GM12865 (cell line): ENCODE measurements around the gene DLX4.

Source experiments
- DNase-seq: peaks from one replicate; pipeline ENCODE4 v3.0.0; 2010; ENCODE audit warnings: low read depth
- H3K4me3 ChIP-seq: 2 replicates; pipeline ENCODE4 v1.5.1; 2011; ENCODE audit warnings: mild to moderate bottlenecking, low read depth, low read length, control low read depth
- TF ChIP-seq, protein P1 (sequence below): IDR thresholded peaks from 2 replicates; pipeline ENCODE4 v1.5.1; 2011; ENCODE audit warnings: low read length, control low read depth, low read depth, inconsistent platforms; ENCODE audit not compliant: insufficient read depth; ENCODE audit errors: missing control alignments

Gene DLX4, protein sequence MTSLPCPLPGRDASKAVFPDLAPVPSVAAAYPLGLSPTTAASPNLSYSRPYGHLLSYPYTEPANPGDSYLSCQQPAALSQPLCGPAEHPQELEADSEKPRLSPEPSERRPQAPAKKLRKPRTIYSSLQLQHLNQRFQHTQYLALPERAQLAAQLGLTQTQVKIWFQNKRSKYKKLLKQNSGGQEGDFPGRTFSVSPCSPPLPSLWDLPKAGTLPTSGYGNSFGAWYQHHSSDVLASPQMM

DNA sequence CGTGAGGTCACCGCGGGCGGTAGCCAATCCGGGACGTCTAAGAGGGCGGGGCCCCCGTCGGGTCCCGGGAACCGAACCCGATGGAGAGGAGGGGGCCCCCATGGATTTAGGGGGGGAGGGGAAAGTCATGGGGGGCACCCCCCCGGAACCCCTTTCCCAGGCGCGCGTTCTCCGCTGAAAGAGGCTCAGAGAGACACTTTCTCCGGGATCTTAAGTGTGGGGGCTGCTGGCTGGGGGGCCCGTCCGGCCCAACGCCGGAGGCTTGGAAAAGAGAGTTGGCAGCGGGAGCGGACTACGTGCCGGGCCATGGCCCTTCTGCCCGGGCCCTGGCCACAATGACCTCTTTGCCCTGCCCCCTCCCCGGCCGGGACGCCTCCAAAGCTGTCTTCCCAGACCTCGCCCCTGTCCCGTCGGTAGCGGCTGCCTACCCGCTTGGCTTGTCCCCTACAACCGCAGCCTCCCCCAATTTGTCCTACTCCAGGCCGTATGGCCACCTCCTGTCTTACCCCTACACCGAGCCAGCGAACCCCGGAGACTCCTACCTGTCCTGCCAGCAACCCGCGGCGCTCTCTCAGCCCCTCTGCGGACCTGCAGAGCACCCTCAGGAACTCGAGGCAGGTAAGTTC, at the start of gene DLX4:
TSS of gene DLX4 (plus strand) at position 57 of the 626 bp plus-strand sequence. CDS start at position 336, 279 bp downstream.
- H3K4me3 ChIP-seq = peak within 1 kb of the TSS; percentile 54
- TF ChIP-seq, protein P1, sequence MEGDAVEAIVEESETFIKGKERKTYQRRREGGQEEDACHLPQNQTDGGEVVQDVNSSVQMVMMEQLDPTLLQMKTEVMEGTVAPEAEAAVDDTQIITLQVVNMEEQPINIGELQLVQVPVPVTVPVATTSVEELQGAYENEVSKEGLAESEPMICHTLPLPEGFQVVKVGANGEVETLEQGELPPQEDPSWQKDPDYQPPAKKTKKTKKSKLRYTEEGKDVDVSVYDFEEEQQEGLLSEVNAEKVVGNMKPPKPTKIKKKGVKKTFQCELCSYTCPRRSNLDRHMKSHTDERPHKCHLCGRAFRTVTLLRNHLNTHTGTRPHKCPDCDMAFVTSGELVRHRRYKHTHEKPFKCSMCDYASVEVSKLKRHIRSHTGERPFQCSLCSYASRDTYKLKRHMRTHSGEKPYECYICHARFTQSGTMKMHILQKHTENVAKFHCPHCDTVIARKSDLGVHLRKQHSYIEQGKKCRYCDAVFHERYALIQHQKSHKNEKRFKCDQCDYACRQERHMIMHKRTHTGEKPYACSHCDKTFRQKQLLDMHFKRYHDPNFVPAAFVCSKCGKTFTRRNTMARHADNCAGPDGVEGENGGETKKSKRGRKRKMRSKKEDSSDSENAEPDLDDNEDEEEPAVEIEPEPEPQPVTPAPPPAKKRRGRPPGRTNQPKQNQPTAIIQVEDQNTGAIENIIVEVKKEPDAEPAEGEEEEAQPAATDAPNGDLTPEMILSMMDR = no peak
- no peak for DNase-seq

DNA sequence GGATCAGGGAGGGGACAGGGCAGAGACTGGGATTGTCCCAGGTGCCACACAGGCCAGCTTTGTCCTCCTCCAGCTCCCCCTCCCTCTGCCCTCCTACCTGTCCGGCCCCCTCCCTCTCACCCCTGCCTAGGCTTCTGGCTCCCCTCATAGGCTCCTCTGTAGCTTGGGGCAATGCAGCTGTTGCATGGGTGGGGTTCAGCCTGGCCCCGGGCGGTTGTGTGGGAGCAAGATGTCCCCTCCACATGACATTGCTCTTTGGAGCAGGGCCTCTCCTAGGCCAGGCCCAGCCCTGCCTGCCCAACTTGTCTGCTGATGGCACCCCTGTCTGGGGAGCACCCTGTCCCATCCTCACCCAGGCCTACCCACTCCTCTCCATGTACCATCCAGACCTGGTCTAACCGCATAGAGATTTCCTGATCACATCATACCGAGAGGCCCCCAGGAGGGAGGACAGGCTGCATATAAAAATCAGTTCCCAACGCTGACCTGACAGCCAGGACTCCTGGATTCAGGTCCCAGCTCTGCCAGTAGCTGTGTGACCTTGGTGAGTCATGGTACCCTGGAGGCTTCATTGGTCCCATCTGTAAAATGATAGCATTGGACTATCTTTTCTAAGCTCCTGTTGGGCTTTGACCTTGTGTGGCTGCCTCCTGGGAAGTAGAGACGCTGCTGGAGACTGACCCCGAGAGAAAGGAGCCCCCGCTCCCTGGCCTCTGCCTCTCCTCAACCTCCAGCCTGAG, 48.8 kb upstream of the DLX4 start:
- TF ChIP-seq, protein P1 = no peak
- DNase-seq = no peak

DNA sequence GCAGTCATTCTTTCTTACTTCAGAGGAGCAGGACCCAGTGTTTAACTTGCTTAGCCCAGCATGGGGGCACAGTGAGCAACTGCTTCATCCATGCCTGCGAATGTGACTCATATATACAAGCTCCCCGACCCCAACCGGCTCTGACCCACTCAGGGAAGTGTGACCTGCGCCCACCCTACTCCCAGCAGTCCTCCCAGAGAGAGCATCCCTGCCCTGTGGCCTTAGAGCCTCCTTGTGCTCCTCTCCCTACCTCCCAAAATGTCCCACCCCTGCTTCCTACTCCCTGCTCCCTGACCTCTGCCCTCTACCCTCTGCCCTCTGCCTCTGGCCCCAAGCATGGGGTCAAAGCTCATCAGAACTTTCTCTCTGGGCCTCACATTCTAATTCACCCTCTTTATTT, 46.9 kb upstream of the DLX4 start:
- no peak for DNase-seq
- TF ChIP-seq, protein P1 = no peak
- H3K4me3 ChIP-seq = no peak overlapping the region

More for the DNA sequence above, 48.8 kb upstream of the DLX4 start:
- no peak overlapping the region for H3K4me3 ChIP-seq

DNA sequence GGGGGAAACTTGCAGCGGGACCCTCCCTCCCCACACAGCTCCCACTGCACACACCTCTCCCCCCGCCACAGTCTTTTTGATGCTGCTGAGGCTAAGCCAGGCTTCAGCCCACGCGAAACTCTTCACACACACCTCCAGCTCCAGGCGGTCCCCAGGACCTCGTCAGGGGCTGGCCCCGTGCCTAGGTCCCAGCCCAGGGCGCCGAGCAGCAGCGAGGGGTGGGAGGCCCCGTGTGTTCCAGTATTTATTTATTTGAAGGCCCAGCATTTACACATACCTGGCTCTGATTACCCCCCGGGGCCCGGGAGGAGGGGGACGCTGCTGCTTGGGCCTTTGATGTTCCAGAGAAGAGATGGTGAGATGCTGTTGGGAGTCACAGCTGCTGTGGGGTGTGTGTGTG, 44.9 kb upstream of the DLX4 start:
- DNase-seq = no peak
- H3K4me3 ChIP-seq = no peak overlapping the region
- TF ChIP-seq, protein P1 = no peak

DNA sequence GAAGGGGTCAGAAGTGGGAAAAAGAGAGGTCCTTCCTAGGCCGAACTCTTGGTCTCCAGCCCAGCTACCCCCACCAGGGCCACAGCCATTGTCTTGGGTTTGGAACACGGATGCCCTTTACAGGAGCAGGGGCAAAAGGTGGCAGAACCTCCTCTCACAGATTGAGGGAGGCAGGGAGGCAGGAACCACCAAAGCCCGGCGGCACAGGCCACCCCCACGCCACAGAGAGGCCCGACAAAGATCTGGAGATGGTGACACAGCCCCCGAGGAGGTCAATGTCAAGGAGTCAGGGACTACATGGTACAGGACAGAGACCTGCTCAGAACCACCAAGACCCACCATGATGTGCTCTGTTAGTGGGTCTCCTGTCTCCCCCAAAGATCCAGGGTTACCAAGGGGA, 44.4 kb upstream of the DLX4 start:
- no peak for DNase-seq
- TF ChIP-seq, protein P1 = no peak
- H3K4me3 ChIP-seq = no peak overlapping the region

DNA sequence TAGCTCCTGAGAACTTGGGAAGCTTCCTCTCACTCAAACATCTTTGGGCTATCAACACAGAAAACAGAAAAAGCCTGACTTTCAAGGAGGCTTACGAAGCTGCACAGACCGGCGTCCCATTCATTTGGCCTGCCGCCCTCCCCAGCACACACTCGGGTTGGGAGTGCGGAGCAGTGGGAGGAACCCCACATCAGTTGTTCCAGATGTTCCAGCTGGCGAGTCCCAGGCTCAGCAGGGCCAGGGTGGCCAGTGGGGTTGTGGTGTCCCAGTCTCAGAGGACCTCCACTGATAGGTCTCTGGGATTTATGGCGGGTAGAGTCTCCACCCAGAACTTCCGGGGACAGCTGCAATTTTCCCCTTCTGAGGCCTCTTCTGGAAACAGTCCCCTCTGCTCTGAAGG, 43.1 kb upstream of the DLX4 start:
- no peak overlapping the region for H3K4me3 ChIP-seq
- TF ChIP-seq, protein P1 = no peak
- no peak for DNase-seq
